Measurements from ENCODE around the gene PRKAG2.
"Not testable (repeated sequence)": the region's sequence is repeated elsewhere in the genome, so short reads cannot be mapped to it uniquely, and the experiment has no call there.

Gene PRKAG2

GRCh38 chr7:151518947-151519764 is 357.8 kb downstream of the PRKAG2 start:
- peak overlapping the region; percentile 96 for H3K27ac ChIP-seq
- DNase-seq (ENCODE audit: low read depth, low spot score): not testable (repeated sequence)

GRCh38 chr7:151518105-151518946 is 358.6 kb downstream of the PRKAG2 start:
- H3K27ac ChIP-seq: peak overlapping the region; percentile 96
- DNase-seq (ENCODE audit: low read depth, low spot score): no peak

- peak overlapping the region; percentile 96 for H3K27ac ChIP-seq
- no peak for DNase-seq (ENCODE audit: low read depth, low spot score)
Measured at GRCh38 chr7:151517601-151518104, 359.3 kb downstream of the PRKAG2 start.

- H3K27ac ChIP-seq: peak overlapping the region; percentile 19
- no peak for DNase-seq (ENCODE audit: low read depth, low spot score)
Measured at GRCh38 chr7:151515276-151515565, 361.7 kb downstream of the PRKAG2 start.

- peak overlapping the region; percentile 19 for H3K27ac ChIP-seq
Measured at GRCh38 chr7:151514461-151515275, 362.2 kb downstream of the PRKAG2 start.

GRCh38 chr7:151513133-151513532 is 363.8 kb downstream of the PRKAG2 start:
- H3K27ac ChIP-seq: no peak overlapping the region
- DNase-seq (ENCODE audit: low read depth, low spot score): no peak

More at GRCh38 chr7:151514461-151515275, 362.2 kb downstream of the PRKAG2 start:
- DNase-seq (ENCODE audit: low read depth, low spot score): no peak

GRCh38 chr7:151512353-151512752 is 364.6 kb downstream of the PRKAG2 start:
- no peak for DNase-seq (ENCODE audit: low read depth, low spot score)

GRCh38 chr7:151511946-151512345 is 365.0 kb downstream of the PRKAG2 start:
- H3K27ac ChIP-seq: no peak overlapping the region
- no peak for DNase-seq (ENCODE audit: low read depth, low spot score)

More at GRCh38 chr7:151512353-151512752, 364.6 kb downstream of the PRKAG2 start:
- no peak overlapping the region for H3K27ac ChIP-seq

GRCh38 chr7:151511270-151511669 is 365.6 kb downstream of the PRKAG2 start:
- DNase-seq (ENCODE audit: low read depth, low spot score): no peak

GRCh38 chr7:151509670-151510333 is 367.1 kb downstream of the PRKAG2 start:
- no peak overlapping the region for H3K27ac ChIP-seq
- DNase-seq (ENCODE audit: low read depth, low spot score): no peak

More at GRCh38 chr7:151511270-151511669, 365.6 kb downstream of the PRKAG2 start:
- no peak overlapping the region for H3K27ac ChIP-seq

- no peak for DNase-seq (ENCODE audit: low read depth, low spot score)
- H3K27ac ChIP-seq: no peak overlapping the region
Measured at GRCh38 chr7:151508991-151509390, 367.9 kb downstream of the PRKAG2 start.

- no peak for DNase-seq (ENCODE audit: low read depth, low spot score)
- H3K27ac ChIP-seq: no peak overlapping the region
Measured at GRCh38 chr7:151507806-151508205, 369.1 kb downstream of the PRKAG2 start.

GRCh38 chr7:151506901-151507382 is 370.0 kb downstream of the PRKAG2 start:
- H3K27ac ChIP-seq: peak overlapping the region; percentile 74
- peak; percentile 59 for DNase-seq (ENCODE audit: low read depth, low spot score)

Measured in epithelial cell of prostate (primary cell).